Neural progenitor cell (in vitro differentiated cells): ENCODE results near the gene TOR1AIP2.

Source experiments
- EZH2 ChIP-seq: fragments of 200-600 bp; sonication (generic); IDR thresholded peaks from 2 replicates; pipeline ENCODE4 v1.6.1; 2017; ENCODE audit warnings: antibody characterized with exemption, mild to moderate bottlenecking, moderate library complexity
- EZH2phosphoT487 ChIP-seq: fragments of 200-600 bp; sonication (generic); IDR thresholded peaks from 2 replicates; pipeline ENCODE4 v1.6.1; 2017; ENCODE audit warnings: antibody characterized with exemption
- TF ChIP-seq, protein P1 (sequence below): fragments of 200-600 bp; sonication (generic); IDR thresholded peaks from 2 replicates; pipeline ENCODE4 v1.5.1; 2017; ENCODE audit warnings: antibody characterized with exemption, mild to moderate bottlenecking

DNA sequence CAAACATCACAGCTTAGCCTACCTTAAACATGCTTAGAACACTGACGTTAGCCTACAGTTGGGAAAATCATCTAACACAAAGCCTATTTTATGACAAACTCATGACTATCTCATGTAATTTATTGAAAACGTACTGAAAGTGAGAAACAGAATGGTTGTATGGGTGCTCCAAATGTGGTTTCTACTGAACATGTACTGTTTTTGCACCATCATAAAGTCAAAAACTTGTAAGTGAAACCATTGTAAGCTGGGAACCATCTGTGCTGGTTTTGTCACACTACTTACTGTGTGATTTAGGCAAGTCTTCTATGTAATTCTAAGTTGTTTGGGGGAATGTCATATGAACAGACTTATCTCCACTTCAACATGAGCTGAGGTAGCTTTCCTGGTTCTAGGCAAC, 55.5 kb downstream of the TOR1AIP2 start:
- TF ChIP-seq, protein P1, sequence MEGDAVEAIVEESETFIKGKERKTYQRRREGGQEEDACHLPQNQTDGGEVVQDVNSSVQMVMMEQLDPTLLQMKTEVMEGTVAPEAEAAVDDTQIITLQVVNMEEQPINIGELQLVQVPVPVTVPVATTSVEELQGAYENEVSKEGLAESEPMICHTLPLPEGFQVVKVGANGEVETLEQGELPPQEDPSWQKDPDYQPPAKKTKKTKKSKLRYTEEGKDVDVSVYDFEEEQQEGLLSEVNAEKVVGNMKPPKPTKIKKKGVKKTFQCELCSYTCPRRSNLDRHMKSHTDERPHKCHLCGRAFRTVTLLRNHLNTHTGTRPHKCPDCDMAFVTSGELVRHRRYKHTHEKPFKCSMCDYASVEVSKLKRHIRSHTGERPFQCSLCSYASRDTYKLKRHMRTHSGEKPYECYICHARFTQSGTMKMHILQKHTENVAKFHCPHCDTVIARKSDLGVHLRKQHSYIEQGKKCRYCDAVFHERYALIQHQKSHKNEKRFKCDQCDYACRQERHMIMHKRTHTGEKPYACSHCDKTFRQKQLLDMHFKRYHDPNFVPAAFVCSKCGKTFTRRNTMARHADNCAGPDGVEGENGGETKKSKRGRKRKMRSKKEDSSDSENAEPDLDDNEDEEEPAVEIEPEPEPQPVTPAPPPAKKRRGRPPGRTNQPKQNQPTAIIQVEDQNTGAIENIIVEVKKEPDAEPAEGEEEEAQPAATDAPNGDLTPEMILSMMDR = no peak
- TF ChIP-seq EZH2phosphoT487 (no peak), EZH2 (no peak)
